ENCODE results near the gene MTMR3. TPM values are rescaled to one million over a fixed set of nuclear protein-coding genes. Genes with fewer than 3 reads are reported as not detected.

The MTMR3 gene
- total RNA-seq, 1 experiment from 2014 or later, result 27.3 TPM

DNA sequence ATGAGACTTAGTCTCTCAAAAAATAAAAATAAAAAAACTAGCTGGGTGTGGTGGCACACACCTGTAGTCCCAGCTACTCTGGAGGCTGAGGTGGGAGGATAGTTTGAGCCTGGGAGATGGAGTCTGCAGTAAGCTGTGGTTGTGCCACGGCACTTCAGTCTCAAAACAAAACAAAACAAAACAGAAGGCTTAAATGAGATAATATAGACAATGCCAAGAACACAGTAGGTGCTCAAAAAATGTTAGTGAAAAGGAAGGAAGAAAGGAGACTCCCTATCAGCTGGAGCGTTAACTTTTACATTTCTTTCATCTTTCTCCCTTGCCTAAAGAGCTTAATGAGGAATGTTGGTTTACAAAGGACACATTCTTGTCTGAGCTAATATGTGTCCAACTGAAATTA, 40.8 kb upstream of the MTMR3 start:
- ChIA-PET CTCF (interaction anchor here (1.2 kb wide), 1 partner anchor 41 kb away, joined by 3 read pairs; the partner anchor contains the start of gene MTMR3), POLR2A (no interaction called here)
- Mint-ChIP-seq H3K9me3 (ENCODE audit: unreplicated experiment) (peaks cover 13% of the 10 kb centered on the region), H3K36me3 (ENCODE audit: insufficient read depth, unreplicated experiment) (no peaks in the 10 kb centered on the region), H3K27ac (ENCODE audit: unreplicated experiment) (no peak overlapping the region), H3K4me1 (ENCODE audit: low read depth, unreplicated experiment) (peaks cover 10% of the 10 kb centered on the region), H3K27me3 (ENCODE audit: insufficient read depth, unreplicated experiment) (no peaks in the 10 kb centered on the region), H3K4me3 (ENCODE audit: unreplicated experiment) (no peak overlapping the region)
- H3K4me3 ChIP-seq (ENCODE audit: low read depth, low read length), result no peak overlapping the region
- intact Hi-C loops (cut with micrococcal nuclease; ENCODE audit: unreplicated experiment), result no loop called here
- H3K27me3 ChIP-seq (replicated peaks; ENCODE audit: control insufficient read depth, insufficient read depth, low read length), result no peaks in the 10 kb centered on the region
- peaks cover 5% of the 10 kb centered on the region; the same call in 1 of the 2 replicates for H3K4me1 ChIP-seq
- BruUV-seq (replicated peaks), result no TSS peak
- no peak for DNase-seq
- H3K9me3 ChIP-seq, result 0 out of 2 replicates have a peak, but pooled peaks cover 6% of the 10 kb centered on the region
- TF ChIP-seq, protein P1, sequence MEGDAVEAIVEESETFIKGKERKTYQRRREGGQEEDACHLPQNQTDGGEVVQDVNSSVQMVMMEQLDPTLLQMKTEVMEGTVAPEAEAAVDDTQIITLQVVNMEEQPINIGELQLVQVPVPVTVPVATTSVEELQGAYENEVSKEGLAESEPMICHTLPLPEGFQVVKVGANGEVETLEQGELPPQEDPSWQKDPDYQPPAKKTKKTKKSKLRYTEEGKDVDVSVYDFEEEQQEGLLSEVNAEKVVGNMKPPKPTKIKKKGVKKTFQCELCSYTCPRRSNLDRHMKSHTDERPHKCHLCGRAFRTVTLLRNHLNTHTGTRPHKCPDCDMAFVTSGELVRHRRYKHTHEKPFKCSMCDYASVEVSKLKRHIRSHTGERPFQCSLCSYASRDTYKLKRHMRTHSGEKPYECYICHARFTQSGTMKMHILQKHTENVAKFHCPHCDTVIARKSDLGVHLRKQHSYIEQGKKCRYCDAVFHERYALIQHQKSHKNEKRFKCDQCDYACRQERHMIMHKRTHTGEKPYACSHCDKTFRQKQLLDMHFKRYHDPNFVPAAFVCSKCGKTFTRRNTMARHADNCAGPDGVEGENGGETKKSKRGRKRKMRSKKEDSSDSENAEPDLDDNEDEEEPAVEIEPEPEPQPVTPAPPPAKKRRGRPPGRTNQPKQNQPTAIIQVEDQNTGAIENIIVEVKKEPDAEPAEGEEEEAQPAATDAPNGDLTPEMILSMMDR (IDR thresholded peaks at IDR 0.05; ENCODE audit: insufficient read depth in 1 of 2, low read depth in 1 of 2, low read length in 1 of 2, severe bottlenecking in 1 of 2, unreplicated experiment in 1 of 2), result no peak
- no peaks in the 10 kb centered on the region for H3K36me3 ChIP-seq (ENCODE audit: control insufficient read depth, insufficient read depth, low read length)

DNA sequence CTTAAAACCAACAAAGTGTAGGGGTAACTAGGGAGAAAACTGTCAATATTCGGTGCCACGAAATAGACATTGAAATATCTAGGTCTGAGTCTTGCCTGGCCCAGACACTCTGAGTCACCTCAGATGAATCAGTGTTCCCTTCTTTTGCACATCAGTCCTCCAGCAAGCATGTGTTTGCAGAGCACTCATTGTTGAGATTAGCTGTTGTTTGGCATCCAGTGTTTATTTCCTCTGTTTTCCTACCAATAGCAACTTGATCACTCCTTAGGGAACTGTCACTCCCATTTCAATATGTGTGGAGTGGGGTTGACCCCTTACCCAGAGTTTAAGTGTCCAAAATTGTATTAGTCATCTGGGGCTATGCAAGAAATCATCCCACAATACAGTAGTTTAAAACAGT, 40.2 kb upstream of the MTMR3 start:
- Histone ChIP-seq H3K9me3 (0 out of 2 replicates have a peak, but pooled peaks cover 6% of the 10 kb centered on the region), H3K4me3 (ENCODE audit: low read depth, low read length) (no peak overlapping the region), H3K36me3 (ENCODE audit: control insufficient read depth, insufficient read depth, low read length) (no peaks in the 10 kb centered on the region), H3K4me1 (peaks cover 5% of the 10 kb centered on the region; the same call in 1 of the 2 replicates), H3K27me3 (replicated peaks; ENCODE audit: control insufficient read depth, insufficient read depth, low read length) (no peaks in the 10 kb centered on the region)
- H3K27me3 Mint-ChIP-seq (ENCODE audit: insufficient read depth, unreplicated experiment), result no peaks in the 10 kb centered on the region
- H3K4me3 Mint-ChIP-seq (ENCODE audit: unreplicated experiment), result no peak overlapping the region
- no peaks in the 10 kb centered on the region for H3K36me3 Mint-ChIP-seq (ENCODE audit: insufficient read depth, unreplicated experiment)
- H3K27ac Mint-ChIP-seq (ENCODE audit: unreplicated experiment), result no peak overlapping the region
- H3K9me3 Mint-ChIP-seq (ENCODE audit: unreplicated experiment), result peaks cover 13% of the 10 kb centered on the region
- TF ChIP-seq, protein P1 (IDR thresholded peaks at IDR 0.05; ENCODE audit: insufficient read depth in 1 of 2, low read depth in 1 of 2, low read length in 1 of 2, severe bottlenecking in 1 of 2, unreplicated experiment in 1 of 2), result no peak
- CTCF ChIA-PET, result no interaction called here
- DNase-seq, result peak in 1 of 2 experiments; percentile 4
- H3K4me1 Mint-ChIP-seq (ENCODE audit: low read depth, unreplicated experiment), result peaks cover 10% of the 10 kb centered on the region
- POLR2A ChIA-PET, result no interaction called here
- intact Hi-C loops (cut with micrococcal nuclease; ENCODE audit: unreplicated experiment), result no loop called here
- BruUV-seq (replicated peaks), result no TSS peak

DNA sequence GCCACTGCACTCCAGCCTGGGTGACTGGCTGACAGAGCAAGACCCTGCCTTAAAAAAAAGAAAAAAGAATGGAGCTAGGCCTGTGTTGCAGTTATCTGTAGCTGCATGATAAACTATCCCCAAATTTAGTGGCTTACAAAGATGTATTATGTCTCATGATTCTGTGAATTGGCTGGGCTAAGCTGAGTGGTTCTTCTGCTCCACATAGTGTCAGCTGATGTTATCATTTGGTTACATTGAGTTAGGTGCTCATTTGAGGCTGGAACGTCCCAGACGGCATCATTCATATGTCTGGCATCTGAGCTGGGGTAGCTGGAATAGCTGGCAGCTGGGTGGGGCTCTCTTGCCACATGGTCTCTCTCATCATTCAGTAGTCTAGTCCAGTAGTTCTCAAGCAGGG, 36.7 kb upstream of the MTMR3 start:
- intact Hi-C loops (cut with micrococcal nuclease; ENCODE audit: unreplicated experiment), result no loop called here
- TF ChIP-seq, protein P1 (IDR thresholded peaks at IDR 0.05; ENCODE audit: insufficient read depth in 1 of 2, low read depth in 1 of 2, low read length in 1 of 2, severe bottlenecking in 1 of 2, unreplicated experiment in 1 of 2), result no peak
- H3K4me1 ChIP-seq, result peaks cover 5% of the 10 kb centered on the region; the same call in 1 of the 2 replicates
- no peaks in the 10 kb centered on the region for H3K27me3 ChIP-seq (replicated peaks; ENCODE audit: control insufficient read depth, insufficient read depth, low read length)
- no peaks in the 10 kb centered on the region for H3K27me3 Mint-ChIP-seq (ENCODE audit: insufficient read depth, unreplicated experiment)
- H3K4me1 Mint-ChIP-seq (ENCODE audit: low read depth, unreplicated experiment), result peaks cover 10% of the 10 kb centered on the region
- H3K27ac Mint-ChIP-seq (ENCODE audit: unreplicated experiment), result no peak overlapping the region
- H3K9me3 ChIP-seq, result 0 out of 2 replicates have a peak, but pooled peaks cover 6% of the 10 kb centered on the region
- DNase-seq, result no peak
- no peak overlapping the region for H3K4me3 Mint-ChIP-seq (ENCODE audit: unreplicated experiment)
- POLR2A ChIA-PET, result no interaction called here
- no TSS peak for BruUV-seq (replicated peaks)
- H3K9me3 Mint-ChIP-seq (ENCODE audit: unreplicated experiment), result peaks cover 13% of the 10 kb centered on the region
- no peaks in the 10 kb centered on the region for H3K36me3 ChIP-seq (ENCODE audit: control insufficient read depth, insufficient read depth, low read length)
- no peak overlapping the region for H3K4me3 ChIP-seq (ENCODE audit: low read depth, low read length)
- H3K36me3 Mint-ChIP-seq (ENCODE audit: insufficient read depth, unreplicated experiment), result no peaks in the 10 kb centered on the region
- CTCF ChIA-PET, result no interaction called here

All from Caco-2 (cell line).